Measurements from ENCODE around the gene CTNNA3.

The CTNNA3 gene

DNA sequence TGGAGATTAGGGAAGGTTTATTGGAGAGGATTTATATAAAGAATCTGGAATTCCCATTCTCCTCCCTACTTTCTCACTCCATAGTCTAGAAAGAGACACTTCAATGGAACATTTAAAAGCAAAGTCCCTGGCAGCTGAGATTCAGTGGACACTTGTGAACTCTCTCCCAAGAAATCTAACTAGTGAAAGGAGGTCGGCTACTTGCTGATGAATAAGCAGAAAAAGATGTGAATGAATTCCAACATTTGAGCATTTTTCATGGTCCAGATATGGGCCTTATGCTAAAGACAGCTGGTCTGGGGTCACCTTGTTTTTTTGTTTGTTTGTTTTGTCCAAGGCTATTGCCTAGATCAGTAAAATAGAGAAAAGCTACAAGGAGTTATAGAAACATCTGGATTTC is 911.2 kb downstream of the CTNNA3 start:
- DNase-seq (ENCODE audit: insufficient read length, low spot score) = no peak
- no peak for FAIRE-seq

GRCh38 chr10:66783316-66783715 is 912.7 kb downstream of the CTNNA3 start:
- DNase-seq (ENCODE audit: insufficient read length, low spot score) (no peak), FAIRE-seq (no peak)

DNA sequence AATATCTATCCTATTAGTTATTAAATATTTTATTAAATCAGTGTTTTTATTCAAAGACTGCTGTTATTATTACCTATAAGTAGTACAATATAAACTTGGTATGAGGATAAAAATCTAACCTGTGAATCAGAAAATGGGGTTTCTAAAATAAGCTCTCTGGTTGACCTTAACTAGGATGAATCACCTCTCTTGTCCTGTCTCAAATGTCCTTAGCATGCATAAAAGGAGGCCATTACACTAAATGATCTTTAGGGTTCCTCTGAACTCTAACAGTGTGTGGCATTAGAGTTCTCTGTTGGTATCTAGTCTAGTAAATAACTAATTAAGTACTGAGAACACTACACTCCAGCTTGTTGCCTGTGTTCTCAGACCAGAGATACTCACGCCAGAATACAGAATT is 913.2 kb downstream of the CTNNA3 start:
- FAIRE-seq (no peak), DNase-seq (ENCODE audit: insufficient read length, low spot score) (no peak)

GRCh38 chr10:66782144-66782543 is 913.9 kb downstream of the CTNNA3 start:
- no peak for FAIRE-seq

GRCh38 chr10:66780796-66781195 is 915.2 kb downstream of the CTNNA3 start:
- FAIRE-seq (no peak), DNase-seq (ENCODE audit: insufficient read length, low spot score) (no peak)

More at GRCh38 chr10:66782144-66782543, 913.9 kb downstream of the CTNNA3 start:
- no peak for DNase-seq (ENCODE audit: insufficient read length, low spot score)

DNA sequence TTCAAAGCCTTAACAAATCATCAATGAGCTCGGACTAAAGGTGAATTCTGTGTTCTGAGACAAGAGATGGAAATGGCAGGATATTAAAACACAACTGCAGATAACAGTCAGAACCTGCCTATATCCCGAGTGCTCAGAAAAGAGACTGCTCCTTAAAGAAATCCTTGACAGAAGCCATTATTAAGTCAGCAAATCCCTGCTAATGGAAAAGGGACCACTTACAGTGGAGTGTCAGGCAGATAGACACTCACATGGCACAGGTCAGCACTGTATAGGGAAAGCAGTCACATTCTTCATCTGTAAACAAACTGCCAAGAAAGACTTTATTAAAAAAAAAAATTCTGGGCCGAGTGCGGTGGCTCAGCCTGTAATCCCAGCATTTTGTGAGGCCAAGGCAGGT is 917.6 kb downstream of the CTNNA3 start:
- no peak for DNase-seq (ENCODE audit: insufficient read length, low spot score)
- no peak for FAIRE-seq

DNA sequence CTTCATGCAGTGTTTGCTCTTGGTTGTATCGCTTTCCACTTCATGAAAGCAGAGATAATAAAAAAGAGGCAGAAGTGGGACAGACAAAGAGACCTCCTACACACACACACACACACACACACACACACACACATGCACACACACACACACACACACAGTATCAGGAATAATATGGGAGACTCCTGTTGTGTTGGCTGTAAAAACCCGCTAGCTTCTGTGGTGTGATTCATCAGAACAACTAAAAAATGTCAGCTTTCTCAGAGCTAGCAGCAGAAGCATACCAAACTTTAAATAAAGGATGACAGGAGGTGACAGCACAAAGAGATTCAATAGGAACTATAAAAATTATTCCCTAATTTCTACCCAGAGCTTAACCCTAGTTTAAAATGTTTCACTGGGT is 918.3 kb downstream of the CTNNA3 start:
- DNase-seq (ENCODE audit: insufficient read length, low spot score) (no peak), FAIRE-seq (no peak)

DNA sequence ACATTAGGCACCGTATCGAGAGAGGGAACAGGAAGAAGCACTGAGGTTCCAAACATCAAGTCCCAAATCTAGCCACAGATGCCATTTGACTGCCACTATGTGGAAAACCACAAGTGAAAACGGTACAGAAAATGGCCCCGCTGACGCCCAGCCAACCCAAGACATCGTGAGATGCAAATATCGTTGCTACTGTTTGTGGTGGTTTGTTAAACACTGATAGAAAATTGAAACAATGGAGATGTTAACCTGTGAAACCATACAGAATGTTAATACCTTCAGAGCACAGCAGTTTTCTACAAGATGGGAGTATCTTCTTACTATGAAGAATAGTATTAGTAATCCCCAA is 922.5 kb downstream of the CTNNA3 start:
- FAIRE-seq = no peak
- no peak for DNase-seq (ENCODE audit: insufficient read length, low spot score)

DNA sequence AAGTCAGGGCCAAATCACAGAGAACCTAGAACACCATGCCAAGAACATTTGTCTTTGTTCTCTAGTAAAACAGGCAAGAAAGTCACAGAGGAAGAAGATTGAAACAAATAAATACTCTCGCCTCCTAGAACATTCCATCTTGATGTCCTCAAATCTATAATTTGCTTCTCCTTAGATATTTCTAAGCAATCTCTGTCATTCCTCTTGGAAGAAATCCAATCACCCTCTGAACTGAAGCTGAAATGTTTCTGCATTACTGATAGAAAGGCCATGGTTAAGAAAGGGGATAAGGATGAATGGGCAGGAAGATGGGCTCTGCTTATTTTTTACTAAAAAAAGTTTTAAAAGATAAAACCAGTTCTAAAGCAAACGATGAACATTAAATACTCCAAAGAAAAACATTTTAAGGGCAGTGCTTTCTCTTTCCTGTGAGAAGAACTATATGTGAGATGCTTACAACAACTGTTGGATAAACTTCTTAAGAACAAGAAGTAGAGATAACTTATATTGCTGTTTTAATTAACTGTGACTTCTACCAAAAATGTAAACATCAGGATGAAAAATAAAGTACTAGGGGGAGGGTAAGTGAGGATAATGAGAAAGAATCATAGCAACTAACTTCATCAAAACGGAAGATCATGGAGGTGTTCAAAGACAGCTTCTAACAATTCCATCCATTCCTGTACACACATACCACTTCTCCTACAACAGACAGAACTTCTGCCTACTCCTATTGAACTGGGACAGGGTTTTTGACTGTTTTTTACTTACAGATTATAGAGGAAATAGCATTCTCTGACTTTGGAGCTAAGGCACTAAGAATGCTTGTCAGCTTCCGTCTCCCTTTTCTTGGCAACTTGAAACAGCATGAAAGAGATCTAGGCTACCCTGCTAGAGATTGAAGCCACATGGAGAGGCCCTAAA is 923.2 kb downstream of the CTNNA3 start:
- DNase-seq (ENCODE audit: insufficient read length, low spot score) (no peak), FAIRE-seq (no peak)

DNA sequence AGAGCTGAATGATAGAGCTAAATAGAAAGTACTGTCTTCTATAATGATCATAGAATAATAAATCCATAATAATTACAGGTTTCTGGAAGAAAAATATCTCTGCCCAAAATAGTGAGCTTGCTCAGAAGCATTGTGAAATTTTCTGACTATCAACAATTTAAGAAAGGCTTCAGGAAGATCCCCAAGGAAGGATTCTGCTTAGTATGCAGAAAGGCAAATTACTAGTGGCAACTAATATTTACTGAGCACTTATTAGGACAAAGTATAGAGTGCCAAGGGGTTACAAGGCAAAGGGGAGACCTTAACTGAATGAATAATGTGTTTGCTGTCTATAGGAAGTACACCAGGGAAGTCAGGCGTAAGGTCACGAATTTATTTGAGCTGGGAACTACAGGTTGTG is 928.3 kb downstream of the CTNNA3 start:
- FAIRE-seq (no peak), DNase-seq (ENCODE audit: insufficient read length, low spot score) (no peak)

DNA sequence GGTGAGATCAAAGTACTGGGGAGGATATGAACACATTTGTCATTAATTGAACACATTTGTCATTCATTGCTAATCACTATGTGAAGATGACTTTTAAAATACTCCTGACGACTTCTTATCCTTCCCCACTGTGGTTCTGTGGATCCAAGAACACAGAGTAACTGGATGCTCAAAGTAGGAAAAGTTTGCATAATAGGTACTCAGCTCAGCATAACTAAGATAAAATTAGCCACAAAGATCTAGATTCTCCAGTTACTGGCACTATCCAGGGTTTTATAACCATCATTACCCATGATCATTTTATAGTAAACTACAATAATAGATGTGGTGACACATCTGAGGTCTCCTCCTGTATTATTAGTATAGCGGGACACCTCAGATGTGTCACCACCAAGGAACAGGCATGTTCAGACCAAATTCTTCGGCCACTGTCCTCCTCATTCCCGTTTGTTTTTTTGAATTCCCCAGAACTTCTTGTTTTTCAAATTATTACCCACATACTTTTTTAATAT is 933.7 kb downstream of the CTNNA3 start:
- FAIRE-seq (no peak), DNase-seq (ENCODE audit: insufficient read length, low spot score) (no peak)

DNA sequence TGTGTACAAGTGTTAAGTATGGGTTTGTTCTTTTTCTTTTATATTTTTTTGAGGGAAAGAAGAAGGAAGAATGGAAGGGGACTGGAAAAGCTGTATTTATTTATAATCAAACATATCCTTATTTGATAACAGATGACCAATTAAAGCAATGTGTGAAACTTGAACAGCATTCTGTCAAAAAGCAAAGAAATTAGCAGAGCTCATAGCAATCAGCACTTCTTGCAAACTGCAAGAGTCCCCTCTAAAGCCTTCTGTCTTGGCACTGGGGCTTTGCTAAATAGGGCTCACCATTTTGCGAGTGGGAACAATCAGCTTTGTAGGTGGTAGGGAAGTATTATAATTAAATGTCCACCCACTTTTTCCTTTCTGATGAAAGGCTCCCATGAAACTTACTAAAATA is 935.1 kb downstream of the CTNNA3 start:
- no peak for FAIRE-seq
- no peak for DNase-seq (ENCODE audit: insufficient read length, low spot score)

DNA sequence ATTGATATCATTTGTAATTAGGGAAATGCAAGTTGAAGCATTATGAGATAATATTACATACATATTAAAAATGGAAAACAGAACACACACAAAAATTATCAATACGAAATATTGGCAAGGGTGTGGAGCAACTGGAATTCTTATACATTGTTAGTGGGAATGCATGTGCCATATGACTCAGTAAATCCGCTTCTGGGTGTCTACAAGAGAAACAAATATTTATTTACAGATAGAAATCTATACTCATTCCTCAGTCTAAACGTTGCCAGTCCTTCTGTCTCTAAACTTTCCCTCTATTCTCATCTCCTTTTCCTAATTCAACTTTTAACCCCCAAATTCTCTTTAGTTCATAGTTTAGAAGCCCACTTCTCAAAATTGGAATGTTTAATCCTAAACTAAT is 940.5 kb downstream of the CTNNA3 start:
- FAIRE-seq (no peak), DNase-seq (ENCODE audit: insufficient read length, low spot score) (no peak)

DNA sequence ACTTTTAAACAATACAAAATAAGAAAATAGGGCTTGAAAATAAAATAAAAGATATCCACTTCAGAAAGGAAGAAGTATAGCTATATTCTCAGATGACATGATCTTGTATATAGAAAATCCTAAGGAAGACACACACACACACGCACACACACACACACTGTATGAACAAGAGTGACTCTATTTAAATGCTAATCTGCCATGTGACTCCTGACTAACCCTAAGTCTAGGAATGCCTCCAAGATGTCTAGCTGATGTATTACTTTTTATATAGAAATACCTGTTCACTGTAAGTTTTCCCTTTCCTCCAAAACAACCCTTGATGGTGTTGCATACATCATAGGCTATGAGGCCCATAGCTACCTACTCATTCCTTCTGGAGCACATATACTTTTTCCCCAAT is 943.3 kb downstream of the CTNNA3 start:
- DNase-seq (ENCODE audit: insufficient read length, low spot score) (no peak), FAIRE-seq (no peak)

GRCh38 chr10:66748217-66748616 is 947.8 kb downstream of the CTNNA3 start:
- FAIRE-seq = no peak

GRCh38 chr10:66747451-66747850 is 948.5 kb downstream of the CTNNA3 start:
- no peak for DNase-seq (ENCODE audit: insufficient read length, low spot score)
- no peak for FAIRE-seq

More at GRCh38 chr10:66748217-66748616, 947.8 kb downstream of the CTNNA3 start:
- no peak for DNase-seq (ENCODE audit: insufficient read length, low spot score)

- no peak for FAIRE-seq
- DNase-seq (ENCODE audit: insufficient read length, low spot score) = no peak
Measured at GRCh38 chr10:66746711-66747110, 949.3 kb downstream of the CTNNA3 start.

GRCh38 chr10:66746246-66746645 is 949.7 kb downstream of the CTNNA3 start:
- FAIRE-seq (no peak), DNase-seq (ENCODE audit: insufficient read length, low spot score) (no peak)

GRCh38 chr10:66744915-66745314 is 951.1 kb downstream of the CTNNA3 start:
- DNase-seq (ENCODE audit: insufficient read length, low spot score) = no peak
- FAIRE-seq = no peak

GRCh38 chr10:66737241-66737640 is 958.8 kb downstream of the CTNNA3 start:
- FAIRE-seq = no peak
- DNase-seq (ENCODE audit: insufficient read length, low spot score) = no peak

GRCh38 chr10:66723608-66724400 is 972.2 kb downstream of the CTNNA3 start:
- FAIRE-seq (no peak), DNase-seq (ENCODE audit: insufficient read length, low spot score) (no peak)

- FAIRE-seq (no peak), DNase-seq (ENCODE audit: insufficient read length, low spot score) (no peak)
Measured at GRCh38 chr10:66719483-66719882, 976.5 kb downstream of the CTNNA3 start.

Measured in GM19239 (cell line).